HepG2 (cell line): ENCODE measurements around the gene CNIH3.

Source experiments
- FOSL1 ChIP-seq: sonication (generic); formaldehyde crosslinking; IDR thresholded peaks from 2 replicates; pipeline ENCODE4 v1.9.0; 2021; ENCODE audit warnings: missing genetic modification reagents, borderline replicate concordance
- ZKSCAN1 ChIP-seq: fragments of 150-350 bp; IDR thresholded peaks from 2 replicates; pipeline ENCODE4 v1.6.1; 2014; ENCODE audit warnings: low read length
- TF ChIP-seq, protein P1 (sequence below): sonication (generic); formaldehyde crosslinking; IDR thresholded peaks from 2 replicates; pipeline ENCODE4 v1.4.0; 2020; ENCODE audit warnings: missing genetic modification reagents, borderline replicate concordance
- TF ChIP-seq, protein P2 (sequence below): sonication (generic); formaldehyde crosslinking; IDR thresholded peaks from 2 replicates; pipeline ENCODE4 v1.5.0; 2020; ENCODE audit warnings: missing genetic modification reagents

DNA sequence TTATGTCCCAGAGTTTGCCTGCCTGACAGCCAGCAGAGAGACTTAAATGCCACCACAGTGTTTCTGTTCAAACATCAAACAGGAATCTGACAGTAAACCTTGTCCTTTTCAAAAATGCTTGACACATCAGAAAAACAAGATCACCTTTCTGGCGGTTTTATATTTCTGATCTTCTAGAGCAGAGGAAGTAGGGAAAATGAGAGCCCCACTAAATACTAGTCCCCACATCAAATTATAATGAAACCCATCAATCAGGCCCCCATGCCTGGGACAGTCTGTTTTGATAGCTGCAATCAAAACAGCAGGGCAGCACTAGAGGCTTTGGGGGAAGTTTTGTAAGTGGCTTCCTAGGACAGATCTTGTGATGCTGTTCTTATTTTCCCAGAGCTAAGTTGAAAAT is 129.3 kb downstream of the CNIH3 start:
- TF ChIP-seq, protein P1, sequence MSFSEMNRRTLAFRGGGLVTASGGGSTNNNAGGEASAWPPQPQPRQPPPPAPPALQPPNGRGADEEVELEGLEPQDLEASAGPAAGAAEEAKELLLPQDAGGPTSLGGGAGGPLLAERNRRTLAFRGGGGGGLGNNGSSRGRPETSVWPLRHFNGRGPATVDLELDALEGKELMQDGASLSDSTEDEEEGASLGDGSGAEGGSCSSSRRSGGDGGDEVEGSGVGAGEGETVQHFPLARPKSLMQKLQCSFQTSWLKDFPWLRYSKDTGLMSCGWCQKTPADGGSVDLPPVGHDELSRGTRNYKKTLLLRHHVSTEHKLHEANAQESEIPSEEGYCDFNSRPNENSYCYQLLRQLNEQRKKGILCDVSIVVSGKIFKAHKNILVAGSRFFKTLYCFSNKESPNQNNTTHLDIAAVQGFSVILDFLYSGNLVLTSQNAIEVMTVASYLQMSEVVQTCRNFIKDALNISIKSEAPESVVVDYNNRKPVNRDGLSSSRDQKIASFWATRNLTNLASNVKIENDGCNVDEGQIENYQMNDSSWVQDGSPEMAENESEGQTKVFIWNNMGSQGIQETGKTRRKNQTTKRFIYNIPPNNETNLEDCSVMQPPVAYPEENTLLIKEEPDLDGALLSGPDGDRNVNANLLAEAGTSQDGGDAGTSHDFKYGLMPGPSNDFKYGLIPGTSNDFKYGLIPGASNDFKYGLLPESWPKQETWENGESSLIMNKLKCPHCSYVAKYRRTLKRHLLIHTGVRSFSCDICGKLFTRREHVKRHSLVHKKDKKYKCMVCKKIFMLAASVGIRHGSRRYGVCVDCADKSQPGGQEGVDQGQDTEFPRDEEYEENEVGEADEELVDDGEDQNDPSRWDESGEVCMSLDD (CRISPR knock-in tag), result no peak
- TF ChIP-seq, protein P2, sequence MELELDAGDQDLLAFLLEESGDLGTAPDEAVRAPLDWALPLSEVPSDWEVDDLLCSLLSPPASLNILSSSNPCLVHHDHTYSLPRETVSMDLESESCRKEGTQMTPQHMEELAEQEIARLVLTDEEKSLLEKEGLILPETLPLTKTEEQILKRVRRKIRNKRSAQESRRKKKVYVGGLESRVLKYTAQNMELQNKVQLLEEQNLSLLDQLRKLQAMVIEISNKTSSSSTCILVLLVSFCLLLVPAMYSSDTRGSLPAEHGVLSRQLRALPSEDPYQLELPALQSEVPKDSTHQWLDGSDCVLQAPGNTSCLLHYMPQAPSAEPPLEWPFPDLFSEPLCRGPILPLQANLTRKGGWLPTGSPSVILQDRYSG, result no peak
- no peak for TF ChIP-seq FOSL1 (CRISPR knock-in tag)
- no peak for TF ChIP-seq ZKSCAN1
